ENCODE results near the gene GGA1.

- TF ChIP-seq TAF1 (IDR thresholded peaks at IDR 0.05; ENCODE audit: low read depth) = no peak
- no peak for TF ChIP-seq TCF12 (IDR thresholded peaks at IDR 0.05; ENCODE audit: low read depth)
- no peak for TF ChIP-seq NFIC (IDR thresholded peaks at IDR 0.05)
- no peak for TF ChIP-seq MAX (IDR thresholded peaks at IDR 0.05)
- no peak for TF ChIP-seq CREB1 (IDR thresholded peaks at IDR 0.05; ENCODE audit: low read depth)
- TF ChIP-seq CEBPB (IDR thresholded peaks at IDR 0.05) = no peak
- no peak for TF ChIP-seq REST (IDR thresholded peaks at IDR 0.05; ENCODE audit: low read depth)
- no peak for TF ChIP-seq YY1 (IDR thresholded peaks at IDR 0.05; ENCODE audit: low read depth)
- TF ChIP-seq TEAD4 (IDR thresholded peaks at IDR 0.05) = no peak
- no peak for TF ChIP-seq RAD21 (IDR thresholded peaks at IDR 0.05; ENCODE audit: low read depth)
- TF ChIP-seq EP300 (IDR thresholded peaks at IDR 0.05; ENCODE audit: borderline replicate concordance) = no peak
Measured at GRCh38 chr22:37659897-37660708, 51.5 kb downstream of the GGA1 start.
